GM15510 (cell line): ENCODE measurements around the gene GRAP2.

ENCODE experiments used
- POLR2A ChIP-seq: IDR thresholded peaks from 3 replicates; pipeline ENCODE4 v1.6.1; 2011; ENCODE audit warnings: borderline replicate concordance; ENCODE audit not compliant: insufficient read length; ENCODE audit errors: extremely low read depth

Gene GRAP2

DNA sequence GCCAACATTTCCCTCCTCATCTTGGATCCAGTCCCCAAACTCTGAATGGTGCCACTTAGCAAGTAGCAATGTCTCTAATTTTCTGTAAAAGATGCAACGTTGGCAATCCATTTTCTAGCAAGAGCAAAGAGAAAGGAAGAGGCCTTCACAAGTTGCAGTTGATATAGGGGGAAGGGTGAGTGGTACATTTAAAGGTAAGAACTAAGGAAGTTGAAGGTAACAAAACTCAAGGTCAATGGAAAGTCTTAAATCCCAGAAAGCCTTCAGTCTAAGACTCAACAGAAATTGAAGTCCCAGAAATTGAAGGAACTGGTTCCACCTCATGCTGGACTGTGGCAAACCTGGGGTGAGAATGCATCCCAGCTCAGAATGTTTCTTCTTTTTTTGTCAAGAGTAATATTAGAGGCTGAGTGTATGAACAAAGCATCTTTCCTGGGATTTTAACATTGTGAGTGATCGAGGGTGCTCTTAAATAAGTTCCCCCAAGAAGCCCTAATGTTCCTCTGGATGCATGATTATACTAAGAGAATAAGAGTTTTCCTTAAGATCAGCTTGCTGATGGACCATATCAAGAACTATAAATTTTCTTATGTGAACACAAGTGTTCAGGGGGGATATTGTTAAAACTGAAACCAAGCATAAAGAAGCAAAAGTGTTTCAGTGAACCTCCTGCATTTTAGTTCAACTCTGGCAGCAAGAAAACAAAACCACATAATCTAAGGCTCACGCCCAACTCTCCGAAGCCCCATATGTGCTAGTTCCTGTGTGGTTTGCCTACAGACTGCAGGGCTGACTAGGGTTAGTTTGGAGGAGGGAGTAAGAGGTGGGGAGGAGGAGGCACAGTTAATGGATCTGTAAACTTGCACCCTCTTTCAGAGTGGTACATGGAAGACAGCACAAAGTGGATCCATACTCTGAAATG, at the start of gene GRAP2:
GRAP2 (plus strand) TSS at position 779 of the 922 bp plus-strand sequence. CDS start 46,023 bp downstream, outside the sequence.
- TF ChIP-seq POLR2A: no peak

DNA sequence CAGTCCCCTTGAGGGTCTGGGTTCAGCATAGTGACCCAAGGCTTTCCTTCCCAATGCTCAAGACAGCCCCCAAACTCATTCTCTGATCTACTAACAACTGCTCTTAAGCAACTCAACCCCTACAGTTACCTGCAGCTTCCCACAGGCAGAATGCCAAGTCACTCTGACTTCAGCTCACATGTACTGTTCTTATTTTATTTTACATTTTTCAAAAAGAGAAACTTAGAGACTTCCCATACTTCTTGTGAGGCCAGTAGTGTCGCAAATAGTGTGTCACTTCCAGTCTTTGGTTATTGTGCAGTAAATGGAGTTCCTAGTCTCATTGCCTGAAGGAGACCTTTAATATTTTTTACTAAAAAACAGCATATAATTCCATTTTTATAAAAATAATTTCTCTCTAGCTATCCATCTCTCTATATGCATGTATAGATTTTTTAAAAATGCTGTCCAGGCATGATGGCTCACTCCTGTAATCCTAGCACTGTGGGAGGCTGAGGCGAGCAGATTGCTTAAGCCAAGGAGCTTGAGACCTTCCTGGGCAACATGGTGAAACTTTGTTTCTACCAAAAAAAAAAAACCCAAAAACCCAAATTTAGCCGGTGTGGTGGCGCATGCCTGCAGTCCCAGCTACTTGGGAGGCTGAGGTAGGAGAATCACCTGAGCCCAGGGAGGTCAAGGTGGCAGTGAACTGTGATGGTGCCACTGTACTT, 49.1 kb upstream of the GRAP2 start:
- no peak for TF ChIP-seq POLR2A

DNA sequence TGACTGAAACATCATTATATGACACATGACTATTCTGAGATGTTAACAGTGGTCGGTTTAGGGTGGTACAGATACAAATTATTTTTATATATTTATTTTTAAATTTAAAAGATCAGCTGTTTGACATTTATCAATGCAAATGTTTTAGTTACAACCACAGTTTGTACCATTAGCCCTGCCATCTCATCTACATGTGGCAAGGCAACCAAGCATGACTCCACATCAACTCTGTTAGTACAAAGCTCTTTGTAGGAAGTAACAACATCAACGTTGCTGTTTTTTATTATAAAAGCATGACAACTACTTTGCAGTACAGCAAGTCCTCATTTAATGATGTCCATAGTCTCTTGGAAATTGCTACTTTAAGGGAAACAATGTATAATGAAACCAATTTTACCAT, 48.1 kb upstream of the GRAP2 start:
- no peak for TF ChIP-seq POLR2A

DNA sequence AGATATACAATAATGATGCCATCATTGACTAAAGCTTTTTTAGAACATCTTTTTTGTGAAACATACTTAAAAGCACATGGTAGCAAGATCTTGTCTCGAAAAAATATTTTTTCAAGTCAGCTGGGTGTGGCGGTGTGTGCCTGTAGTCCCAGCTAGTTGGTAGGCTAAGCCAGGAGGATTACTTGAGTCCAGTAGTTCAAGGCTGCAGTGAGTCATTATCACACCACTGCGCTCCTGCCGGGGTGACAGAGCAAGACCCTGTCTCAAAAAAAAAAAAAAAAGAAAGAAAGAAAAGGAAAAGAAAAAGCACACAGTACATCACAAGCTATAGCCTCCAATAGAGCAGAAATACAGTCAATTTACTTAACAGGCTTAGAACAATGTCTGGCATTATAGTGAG, 44.3 kb upstream of the GRAP2 start:
- TF ChIP-seq POLR2A: no peak

DNA sequence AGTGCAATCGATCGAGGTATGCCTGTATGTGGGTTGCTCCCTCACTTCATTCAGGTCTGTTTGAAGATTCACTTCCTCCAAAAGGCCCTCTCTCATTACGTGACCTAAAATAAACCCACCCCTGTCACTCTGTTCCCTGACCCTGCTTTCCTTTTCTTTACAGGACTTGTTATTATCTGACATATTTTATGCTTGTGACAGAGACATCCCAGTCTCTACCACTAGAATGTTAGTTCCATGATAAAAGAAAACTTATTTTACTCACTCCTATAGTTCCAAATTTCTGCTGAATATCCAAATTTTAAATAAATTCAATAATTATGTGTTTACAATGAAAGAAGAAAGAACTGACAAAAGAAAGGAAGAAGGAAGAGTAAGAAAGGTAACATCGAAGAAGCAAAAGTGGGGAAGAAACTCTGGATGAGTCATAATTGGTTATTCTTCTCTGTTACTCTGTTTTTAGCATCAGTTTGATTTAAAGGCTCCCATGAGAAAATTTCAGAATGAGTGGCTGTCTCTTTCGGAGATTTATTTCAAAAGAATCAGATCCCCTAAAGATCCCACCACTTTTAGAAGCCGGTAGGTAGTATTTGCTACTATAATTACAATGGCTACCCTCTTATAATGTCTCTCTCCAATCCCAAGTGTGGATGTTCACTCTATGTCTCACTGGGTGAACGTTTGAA, 40.8 kb upstream of the GRAP2 start:
- no peak for TF ChIP-seq POLR2A

DNA sequence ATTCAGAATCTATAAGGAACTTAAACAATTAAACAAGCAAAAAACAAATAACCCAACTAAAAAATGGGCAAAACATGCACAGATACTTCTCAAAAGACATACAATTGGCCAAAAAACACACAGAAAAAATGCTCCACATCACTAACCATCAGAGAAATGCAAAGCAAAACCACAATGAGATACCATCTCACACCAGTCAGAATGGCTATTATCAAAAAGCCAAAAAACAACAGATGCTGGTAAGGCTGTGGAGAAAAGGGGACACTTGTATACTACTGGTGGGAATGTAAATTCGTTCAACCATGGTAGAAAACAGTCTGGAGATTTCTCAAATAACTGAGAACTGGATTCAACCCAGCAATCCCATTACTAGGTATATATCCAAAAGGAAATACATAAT, 32.1 kb upstream of the GRAP2 start:
- no peak for TF ChIP-seq POLR2A

DNA sequence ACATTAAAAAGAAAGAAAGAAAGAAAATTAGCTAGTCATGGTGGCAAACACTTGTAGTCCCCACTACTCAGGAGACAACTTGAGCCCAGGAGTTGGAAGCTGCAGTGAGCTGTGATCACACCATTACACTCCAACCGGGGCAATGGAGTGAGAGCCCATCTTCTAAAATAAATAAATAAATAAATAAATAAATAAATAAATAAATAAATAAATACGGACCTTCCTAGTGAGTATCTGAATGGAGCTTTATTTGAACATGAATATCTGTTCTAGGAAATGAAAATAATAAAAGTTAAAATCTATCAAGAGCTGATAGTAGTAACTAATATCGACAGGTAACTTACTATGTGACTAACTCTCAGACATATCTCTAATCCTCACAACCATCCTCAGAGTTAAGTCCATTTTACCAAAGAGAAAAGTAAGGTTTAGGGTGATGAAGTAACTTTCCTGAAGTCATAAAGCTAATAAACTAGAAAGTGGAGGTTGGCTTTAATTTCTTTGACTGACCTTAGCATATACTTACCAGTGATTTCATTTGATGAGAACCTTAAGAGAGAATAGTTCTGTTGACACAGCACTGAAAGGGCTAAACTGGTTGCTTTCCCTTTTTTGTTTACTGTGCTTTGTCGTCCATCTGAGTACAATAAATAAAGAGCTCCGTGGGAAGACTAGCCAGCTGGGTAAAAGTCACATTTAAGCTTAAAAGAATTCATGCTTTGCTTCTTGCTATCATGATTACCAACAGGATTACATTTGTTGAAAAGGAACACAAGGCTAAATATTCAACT, 29.7 kb upstream of the GRAP2 start:
- no peak for TF ChIP-seq POLR2A

DNA sequence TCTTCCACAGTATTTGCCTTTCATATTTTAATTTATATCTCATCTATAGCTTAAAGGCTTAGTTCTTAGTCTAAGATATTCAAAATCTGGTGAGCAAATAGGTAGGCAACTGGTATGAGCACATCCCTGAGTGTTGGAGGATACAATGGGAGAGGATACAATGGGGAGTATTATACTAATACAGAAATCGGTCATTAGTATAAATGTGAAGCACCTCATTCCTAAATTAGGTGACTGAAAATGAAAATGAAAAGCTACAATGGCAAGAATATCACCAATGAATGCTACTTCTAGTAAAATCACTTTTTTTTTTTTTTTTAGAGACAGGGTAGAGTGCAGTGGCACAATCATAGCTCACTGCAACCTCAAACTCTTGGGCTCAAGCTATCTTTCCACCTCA, 28.3 kb upstream of the GRAP2 start:
- TF ChIP-seq POLR2A: no peak

DNA sequence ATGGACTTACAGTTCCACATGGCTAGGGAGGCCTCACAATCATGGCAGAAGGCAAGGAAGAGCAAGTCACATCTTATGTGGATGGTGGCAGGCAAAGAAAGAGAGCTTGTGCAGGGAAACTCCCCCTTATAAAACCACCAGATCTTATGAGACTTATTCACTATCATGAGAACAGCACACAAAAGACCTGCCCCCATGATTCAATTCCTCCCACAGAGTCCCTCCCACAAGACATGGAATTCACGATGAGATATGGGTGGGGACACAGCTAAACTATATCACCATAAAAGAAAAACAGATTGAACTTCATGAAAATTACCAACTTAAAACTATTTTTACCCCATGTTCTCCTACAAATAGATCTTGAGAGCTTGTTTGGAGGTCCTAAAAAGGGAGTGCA, 26.9 kb upstream of the GRAP2 start:
- TF ChIP-seq POLR2A: no peak

DNA sequence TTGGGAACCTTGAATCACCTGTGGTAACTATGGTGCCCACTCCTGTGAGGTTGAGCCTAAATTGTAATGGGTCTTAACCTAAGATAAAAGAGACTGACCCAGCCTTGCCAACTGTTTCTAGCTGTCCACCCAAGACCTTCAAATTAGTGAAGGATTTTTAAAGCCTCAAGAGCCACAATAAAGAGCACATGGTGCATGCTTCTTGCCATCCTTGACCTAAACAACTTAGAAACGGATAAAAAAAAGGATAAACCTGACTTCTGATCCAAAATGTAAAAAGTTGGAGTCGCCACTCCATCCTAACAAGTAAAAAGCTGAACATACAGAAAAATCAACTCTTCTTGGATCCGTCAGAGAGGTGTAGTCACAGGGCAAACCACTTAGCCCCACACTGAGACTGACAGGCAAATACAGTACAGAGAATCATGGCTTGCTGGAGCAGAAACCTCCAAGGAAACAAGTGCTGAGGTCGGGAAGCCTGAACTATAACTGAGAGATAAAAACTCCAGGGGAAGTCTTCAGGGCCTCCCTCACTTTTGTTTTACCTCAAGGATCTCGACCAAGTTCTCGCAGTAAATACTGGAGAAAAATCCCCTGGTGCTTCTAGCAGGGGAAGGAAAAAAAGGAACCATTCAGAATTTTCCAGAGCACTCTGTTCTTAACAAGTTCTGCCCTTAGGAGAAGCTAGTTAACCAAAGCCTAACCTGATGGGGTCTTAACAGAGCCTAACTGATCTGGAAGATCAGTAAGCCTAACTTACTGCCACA, 23.6 kb upstream of the GRAP2 start:
- no peak for TF ChIP-seq POLR2A

DNA sequence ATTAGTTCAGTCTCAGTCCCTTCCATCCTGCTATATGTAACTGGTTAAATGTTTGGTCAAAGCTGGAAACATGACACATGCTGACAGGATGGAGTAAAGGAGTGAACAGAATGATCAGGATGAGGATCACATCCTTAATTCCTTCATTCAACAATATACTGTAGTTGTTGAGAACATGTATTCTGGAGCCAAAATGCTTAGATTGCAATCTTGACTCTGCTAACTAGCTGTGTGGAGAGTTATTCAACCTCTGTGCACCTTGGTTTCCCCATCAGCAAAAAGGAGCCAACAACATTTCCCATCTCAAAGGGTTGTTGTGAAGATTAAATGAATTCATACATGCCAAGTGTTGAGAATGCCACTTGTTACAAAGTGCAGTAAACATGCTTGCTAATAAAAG, 20.2 kb upstream of the GRAP2 start:
- TF ChIP-seq POLR2A: no peak

DNA sequence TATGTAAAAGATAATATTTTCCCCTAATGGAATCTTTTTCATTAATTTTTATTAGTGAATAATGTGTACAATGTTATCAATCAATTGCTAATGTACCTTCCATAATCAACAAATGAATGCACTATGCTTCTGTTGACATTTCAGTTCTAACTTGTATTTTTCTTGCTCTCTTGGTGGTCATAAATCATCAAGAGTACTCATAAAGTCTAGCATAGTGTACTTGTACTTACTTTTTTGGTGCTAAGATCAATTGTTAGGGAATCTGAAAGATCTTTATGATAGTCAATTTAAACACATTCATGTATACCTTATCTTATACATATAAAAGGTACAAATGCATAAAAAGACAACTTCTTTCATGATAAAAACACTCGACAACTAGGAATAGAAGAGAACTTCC, 17.8 kb upstream of the GRAP2 start:
- no peak for TF ChIP-seq POLR2A

DNA sequence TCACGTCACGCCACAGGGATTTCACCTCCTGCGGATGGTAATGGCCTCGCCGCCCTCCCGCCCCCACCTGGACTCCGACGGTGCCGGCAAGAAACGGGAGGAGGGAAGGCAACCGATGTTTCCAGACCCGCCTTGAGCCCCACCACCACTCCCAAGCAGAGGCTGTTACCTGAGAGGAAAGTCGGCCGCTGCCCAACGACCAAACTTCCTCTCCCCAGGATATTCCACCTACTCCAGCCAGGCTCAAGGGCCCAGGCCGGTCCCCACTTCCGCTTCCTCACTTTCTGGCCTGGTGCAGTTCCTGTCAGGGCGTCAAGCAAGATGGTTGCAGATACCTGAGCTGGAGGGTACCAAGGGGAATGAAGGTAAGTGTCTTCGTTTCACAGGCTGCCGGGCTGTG, 7.4 kb upstream of the GRAP2 start, which contains the start of gene ENTHD1:
ENTHD1 (minus strand) TSS at position 235 of the 400 bp plus-strand sequence. CDS start 6,012 bp downstream, outside the sequence.
- TF ChIP-seq POLR2A: no peak
